Measurements from ENCODE around the gene GTF3C6.

GTF3C6 gene

GRCh38 chr6:110979565-110980101, 21.1 kb downstream of the GTF3C6 start (continued):
- TF ChIP-seq, protein P1, sequence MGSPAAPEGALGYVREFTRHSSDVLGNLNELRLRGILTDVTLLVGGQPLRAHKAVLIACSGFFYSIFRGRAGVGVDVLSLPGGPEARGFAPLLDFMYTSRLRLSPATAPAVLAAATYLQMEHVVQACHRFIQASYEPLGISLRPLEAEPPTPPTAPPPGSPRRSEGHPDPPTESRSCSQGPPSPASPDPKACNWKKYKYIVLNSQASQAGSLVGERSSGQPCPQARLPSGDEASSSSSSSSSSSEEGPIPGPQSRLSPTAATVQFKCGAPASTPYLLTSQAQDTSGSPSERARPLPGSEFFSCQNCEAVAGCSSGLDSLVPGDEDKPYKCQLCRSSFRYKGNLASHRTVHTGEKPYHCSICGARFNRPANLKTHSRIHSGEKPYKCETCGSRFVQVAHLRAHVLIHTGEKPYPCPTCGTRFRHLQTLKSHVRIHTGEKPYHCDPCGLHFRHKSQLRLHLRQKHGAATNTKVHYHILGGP (tag by site-specific recombination; IDR thresholded peaks at IDR 0.05), result no peak
- TF ChIP-seq ZNF777 (tag by site-specific recombination; IDR thresholded peaks at IDR 0.05; ENCODE audit: borderline replicate concordance) (no peak), HOXD13 (CRISPR knock-in tag; IDR thresholded peaks at IDR 0.05; ENCODE audit: borderline replicate concordance) (no peak), ZNF571 (tag by site-specific recombination; IDR thresholded peaks at IDR 0.05) (no peak), ZNF660 (tag by site-specific recombination; IDR thresholded peaks at IDR 0.05) (no peak), ZNF654 (tag by site-specific recombination; IDR thresholded peaks at IDR 0.05; ENCODE audit: low read depth) (peak; percentile 12; the same call in 1 of the 2 replicates), ZNF560 (tag by site-specific recombination; IDR thresholded peaks at IDR 0.05; ENCODE audit: borderline replicate concordance) (0 out of 2 replicates have a peak, but pooled peaks have one; percentile 49), ZNF266 (tag by site-specific recombination; IDR thresholded peaks at IDR 0.05; ENCODE audit: low read depth) (0 out of 2 replicates have a peak, but pooled peaks have one; percentile 18), ZNF664 (tag by site-specific recombination; IDR thresholded peaks at IDR 0.05) (0 out of 2 replicates have a peak, but pooled peaks have one; percentile 54), ZNF521 (tag by site-specific recombination; IDR thresholded peaks at IDR 0.05) (no peak), GLIS1 (tag by site-specific recombination; IDR thresholded peaks at IDR 0.05) (no peak), ZNF292 (tag by site-specific recombination; IDR thresholded peaks at IDR 0.05; ENCODE audit: borderline replicate concordance, low read depth) (0 out of 2 replicates have a peak, but pooled peaks have one; percentile 31), GLI2 (tag by site-specific recombination; IDR thresholded peaks at IDR 0.05; ENCODE audit: borderline replicate concordance, low read depth) (peak; percentile 13; the same call in 1 of the 2 replicates), ZNF501 (tag by site-specific recombination; IDR thresholded peaks at IDR 0.05) (no peak), ZNF202 (tag by site-specific recombination; IDR thresholded peaks at IDR 0.05; ENCODE audit: borderline replicate concordance) (peak; percentile 37; the same call in 1 of the 2 replicates), TCF7L2 (IDR thresholded peaks at IDR 0.05; ENCODE audit: borderline replicate concordance, low read depth, low read length) (no peak), ZNF221 (tag by site-specific recombination; IDR thresholded peaks at IDR 0.05; ENCODE audit: borderline replicate concordance) (no peak), ZBTB8A (tag by site-specific recombination; IDR thresholded peaks at IDR 0.05) (peak; percentile 44; the same call in 1 of the 2 replicates), YY1 (tag by site-specific recombination; IDR thresholded peaks at IDR 0.05) (no peak), ZNF433 (tag by site-specific recombination; IDR thresholded peaks at IDR 0.05; ENCODE audit: low read depth) (peak; percentile 48; the same call in 1 of the 2 replicates), PRDM10 (tag by site-specific recombination; IDR thresholded peaks at IDR 0.05) (peak; percentile 17; the same call in 1 of the 2 replicates), ZNF518A (tag by site-specific recombination; conservative IDR thresholded peaks at IDR 0.05; ENCODE audit: low read depth) (peak; percentile 75), ZNF394 (tag by site-specific recombination; IDR thresholded peaks at IDR 0.05; ENCODE audit: borderline replicate concordance) (peak; percentile 87; the same call in 1 of the 2 replicates), ZNF473 (tag by site-specific recombination; IDR thresholded peaks at IDR 0.05) (no peak), ZNF404 (tag by site-specific recombination; IDR thresholded peaks at IDR 0.05) (no peak), ZFP69B (tag by site-specific recombination; IDR thresholded peaks at IDR 0.05) (no peak), KLF7 (tag by site-specific recombination; IDR thresholded peaks at IDR 0.05; ENCODE audit: borderline replicate concordance) (0 out of 2 replicates have a peak, but pooled peaks have one; percentile 28), ZNF792 (tag by site-specific recombination; IDR thresholded peaks at IDR 0.05) (no peak)
- TF ChIP-seq, protein P2, sequence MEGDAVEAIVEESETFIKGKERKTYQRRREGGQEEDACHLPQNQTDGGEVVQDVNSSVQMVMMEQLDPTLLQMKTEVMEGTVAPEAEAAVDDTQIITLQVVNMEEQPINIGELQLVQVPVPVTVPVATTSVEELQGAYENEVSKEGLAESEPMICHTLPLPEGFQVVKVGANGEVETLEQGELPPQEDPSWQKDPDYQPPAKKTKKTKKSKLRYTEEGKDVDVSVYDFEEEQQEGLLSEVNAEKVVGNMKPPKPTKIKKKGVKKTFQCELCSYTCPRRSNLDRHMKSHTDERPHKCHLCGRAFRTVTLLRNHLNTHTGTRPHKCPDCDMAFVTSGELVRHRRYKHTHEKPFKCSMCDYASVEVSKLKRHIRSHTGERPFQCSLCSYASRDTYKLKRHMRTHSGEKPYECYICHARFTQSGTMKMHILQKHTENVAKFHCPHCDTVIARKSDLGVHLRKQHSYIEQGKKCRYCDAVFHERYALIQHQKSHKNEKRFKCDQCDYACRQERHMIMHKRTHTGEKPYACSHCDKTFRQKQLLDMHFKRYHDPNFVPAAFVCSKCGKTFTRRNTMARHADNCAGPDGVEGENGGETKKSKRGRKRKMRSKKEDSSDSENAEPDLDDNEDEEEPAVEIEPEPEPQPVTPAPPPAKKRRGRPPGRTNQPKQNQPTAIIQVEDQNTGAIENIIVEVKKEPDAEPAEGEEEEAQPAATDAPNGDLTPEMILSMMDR (tag by site-specific recombination; IDR thresholded peaks at IDR 0.05), result no peak
